Natural killer cell (primary cell): ENCODE measurements around the gene PEBP1. TPM values are rescaled to one million over a fixed set of nuclear protein-coding genes. Genes with fewer than 3 reads are reported as not detected.

Experiments used
- ATAC-seq, 3 donors: fragments of 150-1000 bp in 2 of 3; fragments of 200-7000 bp in 1 of 3; cut with Tn5 transposase; 1 replicate in 1 of 3; 2 replicates in 2 of 3; pipeline ENCODE4 v1.10.0; 2021; ENCODE audit warnings: mild to moderate bottlenecking in 2 of 3, moderate library complexity in 2 of 3
- DNase-seq, 2 donors: peaks; one replicate each; pipeline versions ENCODE4 v3.0.0 to v3.0.0-alpha.2; 2013 to 2021; ENCODE audit warnings: mixed read lengths in 1 of 2
- H3K27ac ChIP-seq: one replicate; pipeline ENCODE4 v1.5.1; 2013; ENCODE audit warnings: mild to moderate bottlenecking, low read length
- H3K27me3 ChIP-seq: one replicate; pipeline ENCODE4 v1.6.1; 2013; ENCODE audit warnings: low read length; ENCODE audit not compliant: control insufficient read depth, insufficient read depth
- H3K36me3 ChIP-seq: one replicate; pipeline ENCODE4 v1.6.1; 2013; ENCODE audit warnings: low read length; ENCODE audit not compliant: control insufficient read depth, insufficient read depth
- H3K4me1 ChIP-seq: one replicate; pipeline ENCODE4 v1.6.1; 2013; ENCODE audit warnings: low read length; ENCODE audit not compliant: control insufficient read depth, insufficient read depth
- H3K4me3 ChIP-seq: one replicate; pipeline ENCODE4 v1.5.1; 2013; ENCODE audit warnings: low read length
- H3K9me3 ChIP-seq: one replicate; pipeline ENCODE4 v1.6.1; 2013; ENCODE audit warnings: low read length; ENCODE audit not compliant: control insufficient read depth, insufficient read depth
- H3K27ac Mint-ChIP-seq, 2 donors: one replicate each; pipeline ENCODE4 v1.8.0; 2022; ENCODE audit warnings: mild to moderate bottlenecking in 2 of 2, mixed read lengths in 2 of 2, moderate library complexity in 1 of 2
- H3K27me3 Mint-ChIP-seq, 2 donors: one replicate each; pipeline ENCODE4 v1.8.0; 2022; ENCODE audit warnings: low read depth in 2 of 2, mixed read lengths in 2 of 2
- H3K36me3 Mint-ChIP-seq: one replicate; pipeline ENCODE4 v1.8.0; 2022; ENCODE audit warnings: mixed read lengths
- H3K4me1 Mint-ChIP-seq, 2 donors: one replicate each; pipeline ENCODE4 v1.8.0; 2022; ENCODE audit warnings: mixed read lengths in 2 of 2
- H3K4me3 Mint-ChIP-seq: one replicate; pipeline ENCODE4 v1.8.0; 2022; ENCODE audit warnings: mild to moderate bottlenecking, moderate library complexity, mixed read lengths
- H3K9me3 Mint-ChIP-seq, 2 donors: one replicate each; pipeline ENCODE4 v1.8.0; 2022; ENCODE audit warnings: mixed read lengths in 2 of 2
- CTCF ChIP-seq: fragments of 200-600 bp; IDR thresholded peaks from one replicate; pipeline ENCODE4 v1.8.0; 2022; ENCODE audit warnings: antibody characterized with exemption
- WGBS: methylation state at CpG from one replicate; pipeline ENCODE4 v1.1.7; 2013; ENCODE audit warnings: missing lambda C conversion rate; ENCODE audit not compliant: insufficient coverage; 5-methylcytosine and 5-hydroxymethylcytosine counted together
- intact Hi-C: fragments of 100-400 bp; cut with micrococcal nuclease; formaldehyde crosslinking; loops from one replicate; pipeline ENCODE4 v1.14.2; 2022
- total RNA-seq, 4 donors: library from RNA; stranded (reverse); fragments of 120-200 nt in 1 of 4; gene quantifications; one replicate each; pipeline versions ENCODE4 v1.2.3 to v1.2.4, GENCODE V29; 2013 to 2022

Gene PEBP1
- total RNA-seq, 3 donors from 2014 or later (not counting 1 experiment from before 2014, with no cell fraction given) = 38.0 to 54.0 (median 41.4) TPM

- 22% methylated on average over 7 of the region's 8 CpGs for WGBS
- H3K36me3 Mint-ChIP-seq = no peaks in the 10 kb centered on the region
- H3K27me3 ChIP-seq = no peaks in the 10 kb centered on the region
- DNase-seq (peak; percentile 47 to 78), ATAC-seq (peak; percentile 73 to 93 (median 80))
- no peak overlapping the region for H3K4me3 Mint-ChIP-seq
- no peaks in the 10 kb centered on the region for H3K27me3 Mint-ChIP-seq
- peak overlapping the region; percentile 31 for H3K27ac ChIP-seq
- H3K4me1 ChIP-seq = no peaks in the 10 kb centered on the region
- H3K4me1 Mint-ChIP-seq = peaks cover 9 to 11% of the 10 kb centered on the region in 2 donors
- intact Hi-C loops = loop anchor here (5.0 kb wide), 2 partner anchors 58 to 257 kb away; partner anchors contain the start of genes SUDS3 and WSB2
- no peaks in the 10 kb centered on the region for H3K36me3 ChIP-seq
- peak overlapping the region; percentile 62 to 71 for H3K27ac Mint-ChIP-seq
- TF ChIP-seq CTCF = peak; percentile 87
- no peak overlapping the region for H3K4me3 ChIP-seq
- no peaks in the 10 kb centered on the region for H3K9me3 Mint-ChIP-seq
- no peaks in the 10 kb centered on the region for H3K9me3 ChIP-seq
Observed at GRCh38 chr12:118120579-118121363, 15.2 kb upstream of the PEBP1 start.

GRCh38 chr12:118122264-118122663 lies 13.7 kb upstream of the PEBP1 start:
- no peaks in the 10 kb centered on the region for H3K27me3 ChIP-seq
- ATAC-seq (no peak), DNase-seq (no peak)
- no peaks in the 10 kb centered on the region for H3K4me1 ChIP-seq
- no peak overlapping the region for H3K4me3 ChIP-seq
- Mint-ChIP-seq H3K27ac (no peak overlapping the region), H3K9me3 (no peaks in the 10 kb centered on the region), H3K4me1 (peaks cover 9 to 11% of the 10 kb centered on the region in 2 donors), H3K36me3 (no peaks in the 10 kb centered on the region), H3K4me3 (no peak overlapping the region), H3K27me3 (no peaks in the 10 kb centered on the region)
- no peak overlapping the region for H3K27ac ChIP-seq
- no peaks in the 10 kb centered on the region for H3K9me3 ChIP-seq
- intact Hi-C loops = loop anchor here (5.0 kb wide), 2 partner anchors 60 to 255 kb away; partner anchors contain the start of genes SUDS3 and WSB2
- 100% methylated on average over 6 of the region's 6 CpGs for whole genome bisulfite sequencing
- H3K36me3 ChIP-seq = no peaks in the 10 kb centered on the region
- no peak for TF ChIP-seq CTCF

- Mint-ChIP-seq H3K4me1 (peaks cover 9 to 11% of the 10 kb centered on the region in 2 donors), H3K27me3 (no peaks in the 10 kb centered on the region), H3K9me3 (no peaks in the 10 kb centered on the region), H3K4me3 (no peak overlapping the region), H3K36me3 (no peaks in the 10 kb centered on the region), H3K27ac (no peak overlapping the region)
- 98% methylated on average over 4 of the region's 5 CpGs for WGBS
- H3K27ac ChIP-seq = no peak overlapping the region
- no peak for DNase-seq
- no peak overlapping the region for H3K4me3 ChIP-seq
- H3K4me1 ChIP-seq = no peaks in the 10 kb centered on the region
- no peaks in the 10 kb centered on the region for H3K36me3 ChIP-seq
- intact Hi-C loops = loop anchor here (5.0 kb wide), 2 partner anchors 62 to 253 kb away; partner anchors contain the start of genes SUDS3 and WSB2
- H3K27me3 ChIP-seq = no peaks in the 10 kb centered on the region
- no peaks in the 10 kb centered on the region for H3K9me3 ChIP-seq
- TF ChIP-seq CTCF = no peak
- no peak for ATAC-seq
Observed at GRCh38 chr12:118124333-118124874, 11.5 kb upstream of the PEBP1 start.
